CD4-positive, CD25-positive, alpha-beta regulatory T cell (primary cell): Measurements from ENCODE around the gene NCAPG2. TPM values are rescaled to one million over a fixed set of nuclear protein-coding genes. Genes with fewer than 3 reads are reported as not detected.

Experiments
- ATAC-seq, 2 donors: fragments of 150-1000 bp; cut with Tn5 transposase; one replicate each; pipeline ENCODE4 v1.10.0; 2021; ENCODE audit warnings: low read depth in 2 of 2, moderate number of reproducible peaks in 2 of 2, moderate library complexity in 1 of 2
- DNase-seq, 3 donors: peaks; one replicate each; pipeline versions ENCODE4 v3.0.0 to v3.0.0-alpha.2; 2012 to 2022; ENCODE audit warnings: mixed read lengths in 1 of 3
- H3K27ac ChIP-seq: one replicate; pipeline ENCODE4 v1.7.0; 2013; ENCODE audit warnings: mild to moderate bottlenecking, low read length; ENCODE audit not compliant: insufficient read depth, poor library complexity, severe bottlenecking
- H3K27me3 ChIP-seq: one replicate; pipeline ENCODE4 v1.7.0; 2013; ENCODE audit warnings: low read length; ENCODE audit not compliant: control insufficient read depth, insufficient read depth
- H3K36me3 ChIP-seq: one replicate; pipeline ENCODE4 v1.7.0; 2013; ENCODE audit warnings: mild to moderate bottlenecking, low read length, moderate library complexity; ENCODE audit not compliant: control insufficient read depth, insufficient read depth
- H3K4me1 ChIP-seq: 2 replicates; pipeline ENCODE4 v1.7.0; 2013; ENCODE audit warnings: mild to moderate bottlenecking, low read length; ENCODE audit not compliant: insufficient read depth, control insufficient read depth, poor library complexity, severe bottlenecking
- H3K4me3 ChIP-seq: one replicate; pipeline ENCODE4 v1.7.0; 2013; ENCODE audit warnings: low read depth, mild to moderate bottlenecking, low read length, moderate library complexity
- H3K9me3 ChIP-seq, 2 experiments: 1 replicate in 1 of 2; 2 replicates in 1 of 2; pipeline ENCODE4 v1.7.0; 2013; ENCODE audit warnings: low read length in 2 of 2, mild to moderate bottlenecking in 1 of 2, moderate library complexity in 1 of 2; ENCODE audit not compliant: control insufficient read depth in 2 of 2
- H3K27ac Mint-ChIP-seq, 3 donors: one replicate each; pipeline ENCODE4 v1.8.0; 2020 to 2022; ENCODE audit warnings: mild to moderate bottlenecking in 3 of 3, mixed read lengths in 3 of 3, moderate library complexity in 2 of 3
- H3K27me3 Mint-ChIP-seq: one replicate; pipeline ENCODE4 v1.8.0; 2022; ENCODE audit warnings: mild to moderate bottlenecking, mixed read lengths
- H3K36me3 Mint-ChIP-seq: one replicate; pipeline ENCODE4 v1.8.0; 2020; ENCODE audit warnings: mixed read lengths
- H3K4me1 Mint-ChIP-seq, 4 donors: one replicate each; pipeline ENCODE4 v1.8.0; 2020 to 2022; ENCODE audit warnings: mixed read lengths in 4 of 4, mild to moderate bottlenecking in 1 of 4
- H3K4me3 Mint-ChIP-seq, 4 donors: one replicate each; pipeline ENCODE4 v1.8.0; 2020 to 2022; ENCODE audit warnings: mild to moderate bottlenecking in 4 of 4, mixed read lengths in 4 of 4, moderate library complexity in 3 of 4
- H3K9me3 Mint-ChIP-seq, 7 donors: one replicate each; pipeline ENCODE4 v1.8.0; 2020 to 2022; ENCODE audit warnings: mixed read lengths in 7 of 7, mild to moderate bottlenecking in 3 of 7, moderate library complexity in 2 of 7
- polyA plus RNA-seq, 4 donors: library from polyadenylated mRNA; unstranded; fragments of 300-500 nt; fragmentation: Illumina TruSeq; gene quantifications; one replicate each; pipeline ENCODE4 v1.2.3, GENCODE V29; 2021
- total RNA-seq: library from RNA; stranded (reverse); gene quantifications from one replicate; pipeline ENCODE4 v1.2.3, GENCODE V29; 2022

Gene NCAPG2
- total and polyA plus RNA-seq, 5 donors from 2014 or later, result 2.7 to 10.6 (median 4.4) TPM

DNA sequence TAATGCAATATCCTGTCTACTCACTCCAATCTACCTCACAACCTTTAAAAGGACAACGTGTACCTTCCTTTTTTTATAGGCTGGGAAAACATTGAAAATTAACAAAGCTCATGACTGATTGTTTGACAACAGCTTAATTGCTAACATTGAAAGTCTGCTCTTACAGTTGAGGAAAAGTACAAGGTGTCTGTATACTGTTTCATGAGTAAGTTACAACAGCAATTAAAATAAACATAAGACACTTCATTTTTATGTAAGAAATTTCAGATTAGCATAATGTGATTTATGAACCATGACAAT, 28.6 kb upstream of the NCAPG2 start:
- no peaks in the 10 kb centered on the region for H3K4me1 ChIP-seq
- no peaks in the 10 kb centered on the region for H3K27me3 Mint-ChIP-seq
- no peak overlapping the region for H3K27ac Mint-ChIP-seq
- no peak overlapping the region for H3K4me3 ChIP-seq
- H3K9me3 Mint-ChIP-seq, result no peaks in the 10 kb centered on the region
- DNase-seq (no peak), ATAC-seq (no peak)
- H3K4me1 Mint-ChIP-seq, result peaks cover 0 to 9% (median 0%) of the 10 kb centered on the region in 4 donors
- peaks cover 76% of the 10 kb centered on the region for H3K36me3 ChIP-seq
- H3K27me3 ChIP-seq, result no peaks in the 10 kb centered on the region
- H3K27ac ChIP-seq, result no peak overlapping the region
- H3K4me3 Mint-ChIP-seq, result no peak overlapping the region
- H3K9me3 ChIP-seq, result no peaks in the 10 kb centered on the region
- H3K36me3 Mint-ChIP-seq, result peaks cover 39% of the 10 kb centered on the region

DNA sequence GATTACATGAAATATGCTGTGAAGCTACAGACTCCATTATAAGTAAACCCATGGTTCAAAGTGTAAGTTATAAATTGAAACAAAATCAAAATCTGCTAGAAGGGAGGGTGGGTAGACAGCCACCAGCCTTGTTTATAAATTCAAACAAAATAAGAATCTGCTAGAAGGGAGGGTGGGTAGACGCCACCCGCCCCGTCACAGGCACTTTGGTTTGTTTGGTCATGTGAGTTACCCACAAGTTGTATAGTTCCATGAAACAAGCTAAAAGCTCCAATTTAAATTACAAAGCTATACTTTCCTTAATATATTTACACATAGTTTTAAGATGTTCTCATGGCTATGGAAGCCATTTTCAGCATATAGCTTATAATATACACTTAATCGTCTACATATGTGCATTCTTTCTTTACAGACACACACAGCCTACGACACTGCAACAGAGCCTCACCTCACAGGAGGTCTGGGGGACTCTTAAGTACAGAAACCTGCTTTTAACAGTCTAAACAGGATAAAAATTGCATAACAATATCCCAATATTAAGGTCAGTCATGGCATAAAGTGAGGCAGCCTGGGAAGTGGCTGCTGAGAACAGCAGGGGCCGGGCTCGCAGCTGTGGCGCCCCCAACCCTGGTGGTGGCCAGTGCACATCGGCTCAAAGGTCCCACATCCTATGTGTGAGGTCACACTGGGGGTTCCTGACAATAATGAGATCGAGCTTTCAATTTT, 28.1 kb upstream of the NCAPG2 start:
- H3K4me1 Mint-ChIP-seq, result peaks cover 0 to 9% (median 2%) of the 10 kb centered on the region in 4 donors
- no peaks in the 10 kb centered on the region for H3K4me1 ChIP-seq
- no peak overlapping the region for H3K4me3 Mint-ChIP-seq
- H3K36me3 Mint-ChIP-seq, result peaks cover 39% of the 10 kb centered on the region
- H3K27ac ChIP-seq, result no peak overlapping the region
- H3K27me3 ChIP-seq, result no peaks in the 10 kb centered on the region
- H3K4me3 ChIP-seq, result no peak overlapping the region
- H3K36me3 ChIP-seq, result peaks cover 70% of the 10 kb centered on the region
- no peaks in the 10 kb centered on the region for H3K9me3 ChIP-seq
- ATAC-seq (no peak), DNase-seq (no peak)
- H3K27ac Mint-ChIP-seq, result no peak overlapping the region
- no peaks in the 10 kb centered on the region for H3K9me3 Mint-ChIP-seq
- no peaks in the 10 kb centered on the region for H3K27me3 Mint-ChIP-seq

DNA sequence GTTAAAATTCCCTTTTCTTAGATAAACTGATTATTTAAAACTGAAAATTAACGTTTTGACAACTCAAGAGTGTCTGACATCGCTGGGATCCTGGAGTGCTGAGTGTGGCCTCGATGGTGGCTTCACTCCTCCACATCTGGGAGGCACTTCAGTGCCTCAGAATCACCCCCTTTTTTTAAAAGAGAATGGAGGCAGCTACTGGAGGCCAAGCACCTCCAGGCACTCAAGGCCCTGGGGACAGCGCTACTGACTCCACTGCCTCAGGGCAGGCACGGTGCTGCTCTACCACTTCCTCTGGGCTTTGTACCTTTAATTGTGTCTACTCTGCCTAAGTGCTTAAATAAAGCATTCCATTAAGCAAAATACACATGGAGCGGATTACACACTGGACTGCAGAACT, 27.2 kb upstream of the NCAPG2 start:
- Histone ChIP-seq H3K27me3 (no peaks in the 10 kb centered on the region), H3K36me3 (peaks cover 62% of the 10 kb centered on the region), H3K4me3 (no peak overlapping the region), H3K27ac (no peak overlapping the region), H3K9me3 (no peaks in the 10 kb centered on the region), H3K4me1 (no peaks in the 10 kb centered on the region)
- H3K27me3 Mint-ChIP-seq, result no peaks in the 10 kb centered on the region
- peaks cover 31% of the 10 kb centered on the region for H3K36me3 Mint-ChIP-seq
- H3K9me3 Mint-ChIP-seq, result no peaks in the 10 kb centered on the region
- ATAC-seq (no peak), DNase-seq (no peak)
- H3K4me3 Mint-ChIP-seq, result no peak overlapping the region
- peaks cover 0 to 9% (median 2%) of the 10 kb centered on the region in 4 donors for H3K4me1 Mint-ChIP-seq
- no peak overlapping the region for H3K27ac Mint-ChIP-seq

DNA sequence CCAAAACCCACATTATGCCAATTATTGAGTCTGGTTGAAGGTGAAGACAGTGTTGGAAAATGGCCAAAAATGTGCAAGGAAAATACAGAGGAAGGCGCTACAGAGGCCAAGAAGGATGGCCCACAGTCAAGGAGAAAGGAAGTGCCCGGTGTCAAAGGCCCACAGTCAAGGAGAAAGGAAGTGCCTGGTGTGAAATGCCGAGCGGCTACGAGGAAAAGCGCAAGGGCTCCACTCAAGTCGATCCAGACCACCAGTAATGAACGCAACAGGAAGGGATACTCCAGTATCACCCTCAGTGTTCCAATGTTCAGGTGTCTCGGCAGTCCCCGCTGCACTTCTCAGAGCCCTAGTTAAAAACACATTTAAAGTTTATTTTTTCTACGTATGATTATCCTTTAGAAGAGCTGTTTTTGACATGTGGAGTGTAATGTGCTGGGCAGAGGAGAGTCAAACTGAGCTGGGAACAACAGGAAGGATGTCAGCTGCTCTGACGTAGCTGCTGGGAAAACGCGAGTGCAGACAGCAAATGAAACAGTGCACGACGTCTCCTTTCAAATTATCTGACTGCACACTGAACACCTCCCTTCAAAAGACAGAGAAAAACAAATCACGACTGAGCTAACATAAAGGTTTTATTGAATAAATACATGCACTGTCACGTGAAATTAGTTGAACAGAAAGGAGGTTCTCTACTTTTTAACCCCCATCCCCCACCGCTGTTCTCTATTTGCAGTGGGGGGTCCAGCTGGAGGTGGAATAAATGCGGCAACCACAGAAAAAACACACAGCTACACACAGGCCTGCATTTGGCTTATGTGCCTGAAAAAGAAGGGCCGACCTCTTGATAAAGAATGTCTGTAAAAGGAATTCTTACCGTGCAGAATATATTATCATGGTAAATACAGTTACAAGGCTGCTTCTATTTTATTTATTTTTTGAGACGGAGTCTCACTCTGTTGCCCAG, 26.1 kb upstream of the NCAPG2 start:
- no peaks in the 10 kb centered on the region for H3K9me3 Mint-ChIP-seq
- no peak overlapping the region for H3K27ac ChIP-seq
- H3K4me1 ChIP-seq, result no peaks in the 10 kb centered on the region
- peak overlapping the region in 2 of 3 donors; percentile 30 to 71 for H3K27ac Mint-ChIP-seq
- no peaks in the 10 kb centered on the region for H3K27me3 Mint-ChIP-seq
- H3K4me1 Mint-ChIP-seq, result peaks cover 0 to 9% (median 2%) of the 10 kb centered on the region in 4 donors
- peaks cover 24% of the 10 kb centered on the region for H3K36me3 Mint-ChIP-seq
- DNase-seq (no peak), ATAC-seq (no peak)
- H3K36me3 ChIP-seq, result peaks cover 51% of the 10 kb centered on the region
- no peaks in the 10 kb centered on the region for H3K27me3 ChIP-seq
- H3K9me3 ChIP-seq, result no peaks in the 10 kb centered on the region
- H3K4me3 ChIP-seq, result no peak overlapping the region
- H3K4me3 Mint-ChIP-seq, result no peak overlapping the region

DNA sequence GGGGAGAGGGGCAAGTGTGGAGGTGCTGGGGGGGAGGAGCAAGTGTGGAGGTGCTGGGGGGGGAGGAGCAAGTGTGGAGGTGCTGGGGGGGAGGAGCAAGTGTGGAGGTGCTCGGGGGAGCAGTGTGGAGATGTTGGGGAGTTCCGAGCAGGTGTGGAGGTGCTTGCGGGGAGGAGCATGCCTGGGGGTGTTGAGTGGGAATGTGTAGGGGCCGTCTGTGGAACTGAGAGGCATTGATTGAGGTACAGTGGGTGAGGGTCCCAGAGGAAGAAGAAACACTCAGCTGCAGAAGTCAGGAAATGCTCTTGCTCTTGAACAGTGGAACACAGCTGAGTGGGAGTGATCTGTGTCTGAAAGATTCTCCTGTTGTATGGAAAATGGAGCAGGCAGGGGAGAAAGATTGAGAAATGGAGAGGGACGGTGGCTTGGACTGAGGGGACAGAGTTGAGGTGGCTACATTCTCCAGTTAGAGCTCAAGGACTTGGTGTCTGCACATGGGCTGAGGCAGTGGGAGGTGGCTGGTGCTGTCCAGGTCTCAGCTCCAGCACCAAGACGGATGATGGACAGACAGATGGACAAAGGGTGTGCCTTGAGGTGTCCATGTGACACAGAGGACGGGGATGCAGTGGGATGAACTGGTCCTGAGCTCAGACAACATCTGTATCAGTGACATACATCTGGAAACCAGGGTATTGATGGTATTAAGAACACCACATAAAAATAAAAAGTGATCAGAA, 25.2 kb upstream of the NCAPG2 start:
- Histone ChIP-seq H3K9me3 (no peaks in the 10 kb centered on the region), H3K27ac (no peak overlapping the region), H3K4me3 (no peak overlapping the region), H3K36me3 (peaks cover 43% of the 10 kb centered on the region), H3K27me3 (no peaks in the 10 kb centered on the region), H3K4me1 (no peaks in the 10 kb centered on the region)
- peaks cover 0 to 9% (median 2%) of the 10 kb centered on the region in 4 donors for H3K4me1 Mint-ChIP-seq
- H3K4me3 Mint-ChIP-seq, result peak overlapping the region in 1 of 4 donors; percentile 54
- ATAC-seq, result no peak
- H3K9me3 Mint-ChIP-seq, result no peaks in the 10 kb centered on the region
- H3K27ac Mint-ChIP-seq, result peak overlapping the region in 1 of 3 donors; percentile 20
- H3K36me3 Mint-ChIP-seq, result peaks cover 21% of the 10 kb centered on the region
- DNase-seq, result no peak
- H3K27me3 Mint-ChIP-seq, result no peaks in the 10 kb centered on the region

DNA sequence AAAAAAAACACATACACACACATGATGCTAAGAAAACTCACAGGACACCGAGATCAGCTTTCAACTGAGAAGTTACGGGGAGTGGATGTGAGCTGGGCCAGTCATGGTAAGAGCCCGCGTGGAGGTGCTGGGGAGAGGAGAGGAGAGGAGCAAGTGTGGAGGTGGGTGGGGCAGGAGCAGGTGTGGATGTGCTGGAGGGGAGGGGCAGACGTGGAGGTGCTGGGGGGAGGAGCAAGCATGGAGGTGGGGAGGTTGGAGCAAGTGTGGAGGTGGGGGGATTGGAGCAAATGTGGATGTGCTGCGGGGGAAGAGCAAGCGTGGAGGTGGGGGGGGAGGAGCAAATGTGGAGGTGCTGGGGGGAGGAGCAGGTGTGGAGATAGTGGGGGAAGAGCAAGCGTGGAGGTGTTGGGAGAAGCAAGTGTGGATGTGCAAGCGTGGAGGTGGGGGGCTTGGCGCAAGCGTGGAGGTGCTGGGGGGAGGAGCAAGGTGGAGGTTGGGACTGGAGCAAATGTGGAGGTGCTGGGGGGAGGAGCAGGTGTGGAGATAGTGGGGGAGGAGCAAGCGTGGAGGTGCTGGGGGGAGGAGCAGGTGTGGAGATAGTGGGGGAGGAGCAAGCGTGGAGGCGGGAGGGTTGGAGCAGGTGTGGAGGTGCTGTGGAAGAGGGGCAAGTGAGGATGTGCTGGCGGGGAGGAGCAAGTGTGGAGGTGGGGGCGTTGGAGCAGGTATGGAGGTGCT, 24.5 kb upstream of the NCAPG2 start:
- DNase-seq, result no peak
- Histone ChIP-seq H3K4me3 (no peak overlapping the region), H3K27me3 (no peaks in the 10 kb centered on the region), H3K4me1 (no peaks in the 10 kb centered on the region), H3K9me3 (no peaks in the 10 kb centered on the region), H3K27ac (no peak overlapping the region), H3K36me3 (peaks cover 36% of the 10 kb centered on the region)
- no peaks in the 10 kb centered on the region for H3K9me3 Mint-ChIP-seq
- peak overlapping the region in 1 of 3 donors; percentile 54 for H3K27ac Mint-ChIP-seq
- H3K4me1 Mint-ChIP-seq, result peaks cover 0 to 9% (median 5%) of the 10 kb centered on the region in 4 donors
- no peak overlapping the region for H3K4me3 Mint-ChIP-seq
- no peaks in the 10 kb centered on the region for H3K27me3 Mint-ChIP-seq
- peaks cover 18% of the 10 kb centered on the region for H3K36me3 Mint-ChIP-seq
- ATAC-seq, result no peak

DNA sequence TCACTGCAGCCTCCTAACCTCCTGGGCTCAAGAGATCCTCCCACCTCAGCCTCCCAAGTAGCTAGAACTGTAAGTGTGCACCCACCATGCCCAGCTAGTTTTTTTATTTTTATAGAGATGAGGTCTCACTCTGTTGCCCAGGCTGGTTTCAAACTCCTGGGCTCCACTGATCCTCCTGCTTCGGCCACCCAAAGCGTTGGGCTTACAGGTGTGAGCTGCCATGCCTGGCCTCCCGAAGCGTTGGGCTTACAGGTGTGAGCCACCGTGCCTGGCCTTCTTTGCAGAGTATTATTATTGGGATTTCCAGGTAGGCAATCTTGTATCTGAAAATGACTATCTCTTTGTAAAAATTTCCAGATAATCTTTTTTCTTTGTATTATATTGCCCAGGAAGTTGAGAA, 23.1 kb upstream of the NCAPG2 start:
- Mint-ChIP-seq H3K4me1 (peaks cover 0 to 9% (median 5%) of the 10 kb centered on the region in 4 donors), H3K9me3 (no peaks in the 10 kb centered on the region), H3K27ac (no peak overlapping the region), H3K4me3 (no peak overlapping the region), H3K36me3 (peaks cover 18% of the 10 kb centered on the region), H3K27me3 (no peaks in the 10 kb centered on the region)
- no peak overlapping the region for H3K4me3 ChIP-seq
- DNase-seq (no peak), ATAC-seq (no peak)
- H3K9me3 ChIP-seq, result no peaks in the 10 kb centered on the region
- no peaks in the 10 kb centered on the region for H3K27me3 ChIP-seq
- H3K4me1 ChIP-seq, result no peaks in the 10 kb centered on the region
- peaks cover 22% of the 10 kb centered on the region for H3K36me3 ChIP-seq
- no peak overlapping the region for H3K27ac ChIP-seq
